H1 (cell line): Measurements from ENCODE around the gene KIF5A. TPM values are rescaled to one million over a fixed set of nuclear protein-coding genes. Genes with fewer than 3 reads are reported as not detected.

Experiments used
- SAP30 ChIP-seq: fragments of 300-600 bp; sonication (generic); IDR thresholded peaks from 2 replicates; pipeline ENCODE4 v1.7.1; 2012; ENCODE audit warnings: low read length, moderate library complexity, mild to moderate bottlenecking, inconsistent platforms; ENCODE audit not compliant: insufficient read depth, insufficient replicate concordance
- polyA plus RNA-seq, 7 experiments: library from polyadenylated mRNA; depleted of rRNA in 3 of 7; stranded (reverse) in 5 of 7; unstranded in 2 of 7; fragments of >200 nt in 5 of 7; fragments of 200-250 nt in 2 of 7; gene quantifications; 1 replicate in 5 of 7; 2 replicates in 1 of 7; 4 replicates in 1 of 7; pipeline versions ENCODE4 v1.2.1 to v1.2.3, GENCODE V29; 2011 to 2013; ENCODE audit warnings: missing spikeins in 2 of 7, mixed read lengths in 2 of 7
- total RNA-seq: library from RNA; stranded (reverse); fragmentation: NEBNext Ultra II Directional; extraction: Animal tissue kit (Norgen Biotek cat#: 25700); gene quantifications from 2 replicates; pipeline ENCODE4 v1.2.1, GENCODE V29; 2021

Gene KIF5A
- total and polyA plus RNA-seq, 2 of the 8 experiments (the other 6 are each of a cell fraction or from before 2014, with no cell fraction given), result 10.7 to 21.9 TPM

DNA sequence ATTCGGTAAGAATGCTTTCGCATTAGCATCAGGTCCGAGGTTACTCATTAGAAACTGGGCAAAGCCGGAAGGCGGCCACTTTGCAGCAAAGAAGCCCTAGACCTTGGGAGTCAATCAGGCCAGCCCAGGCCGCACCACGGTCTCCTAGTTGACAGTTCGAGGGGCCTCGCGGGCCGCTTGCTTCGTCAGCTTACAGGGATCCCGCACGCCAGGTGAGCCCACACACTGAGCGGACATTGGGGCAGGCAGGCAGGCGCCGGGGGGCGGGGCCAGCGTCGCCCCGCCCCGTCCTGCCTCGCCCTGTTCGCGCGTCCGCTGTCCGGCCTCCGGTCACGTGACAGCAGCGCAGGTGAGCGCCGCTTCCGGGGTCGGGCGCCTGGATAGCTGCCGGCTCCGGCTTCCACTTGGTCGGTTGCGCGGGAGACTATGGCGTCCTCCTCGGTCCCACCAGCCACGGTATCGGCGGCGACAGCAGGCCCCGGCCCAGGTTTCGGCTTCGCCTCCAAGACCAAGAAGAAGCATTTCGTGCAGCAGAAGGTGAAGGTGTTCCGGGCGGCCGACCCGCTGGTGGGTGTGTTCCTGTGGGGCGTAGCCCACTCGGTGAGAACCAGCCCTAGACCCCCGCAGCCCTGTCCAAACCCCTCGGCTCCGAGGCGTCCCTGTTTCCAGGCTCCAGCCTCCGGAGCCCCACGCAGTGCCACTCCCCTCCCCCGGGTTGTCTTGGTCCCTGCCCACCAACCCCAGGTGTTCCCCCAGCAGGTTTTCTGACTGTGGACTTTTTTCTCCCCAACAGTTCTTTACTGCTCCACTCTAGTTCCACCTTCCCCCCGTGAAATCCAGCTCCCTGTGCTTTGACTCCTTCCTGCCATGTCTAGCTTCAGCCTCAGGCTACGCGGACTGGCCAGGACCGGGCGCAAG is 41.3 kb downstream of the KIF5A start, which contains the start of gene PIP4K2C (continued):
- no peak for TF ChIP-seq SAP30
